GM23338 (cell line): ENCODE measurements around the gene RIPOR3.
A peak's percentile ranks its signal among the peaks of the same experiment; 100 is the strongest.
"Not testable (repeated sequence)": the region's sequence is repeated elsewhere in the genome, so short reads cannot be mapped to it uniquely, and the experiment has no call there.

Experiments
- CREB1 ChIP-seq: fragments of 250-450 bp; sonication (Bioruptor Pico); IDR thresholded peaks from 2 replicates; pipeline ENCODE4 v1.5.0; 2020; ENCODE audit warnings: low read depth, mild to moderate bottlenecking, moderate library complexity
- EZH2 ChIP-seq: fragments of 200-600 bp; sonication (generic); IDR thresholded peaks from one replicate; pipeline ENCODE4 v1.8.0; 2017; ENCODE audit warnings: antibody characterized with exemption, mild to moderate bottlenecking, low read depth; ENCODE audit not compliant: unreplicated experiment
- EZH2phosphoT487 ChIP-seq: fragments of 200-600 bp; sonication (generic); IDR thresholded peaks from one replicate; pipeline ENCODE4 v1.8.1; 2018; ENCODE audit warnings: antibody characterized with exemption; ENCODE audit not compliant: unreplicated experiment
- JUNB ChIP-seq: IDR thresholded peaks from one replicate; pipeline ENCODE4 v1.6.1; 2016; ENCODE audit warnings: antibody characterized with exemption; ENCODE audit not compliant: unreplicated experiment
- NANOG ChIP-seq: IDR thresholded peaks from 2 replicates; pipeline ENCODE4 v1.6.1; 2016; ENCODE audit warnings: antibody characterized with exemption, borderline replicate concordance
- POLR2AphosphoS5 ChIP-seq: IDR thresholded peaks from 2 replicates; pipeline ENCODE4 v1.6.1; 2016; ENCODE audit warnings: antibody characterized with exemption, low read depth
- ZNF114 ChIP-seq: fragments of 250-450 bp; sonication (Bioruptor Pico); IDR thresholded peaks from 2 replicates; pipeline ENCODE4 v1.5.0; 2020; ENCODE audit warnings: mild to moderate bottlenecking, moderate library complexity
- TF ChIP-seq, protein P1 (sequence below), 2 experiments: fragments of 200-600 bp in 1 of 2; sonication (generic) in 1 of 2; conservative IDR thresholded peaks; 2 replicates each; pipeline versions ENCODE4 v1.5.1 to v1.6.1; 2016 to 2017; ENCODE audit warnings: antibody characterized with exemption in 2 of 2, low read depth in 2 of 2, mild to moderate bottlenecking in 2 of 2, moderate library complexity in 1 of 2
- TF ChIP-seq, protein P2 (sequence below): IDR thresholded peaks from one replicate; pipeline ENCODE4 v1.6.1; 2018; ENCODE audit warnings: antibody characterized with exemption; ENCODE audit not compliant: unreplicated experiment
- TF ChIP-seq, protein P3 (sequence below): IDR thresholded peaks from 2 replicates; pipeline ENCODE4 v1.6.1; 2016; ENCODE audit warnings: antibody characterized with exemption
- TF ChIP-seq, protein P4 (sequence below): fragments of 250-450 bp; sonication (Bioruptor Pico); IDR thresholded peaks from 2 replicates; pipeline ENCODE4 v1.5.0; 2020; ENCODE audit warnings: mild to moderate bottlenecking, moderate library complexity

DNA sequence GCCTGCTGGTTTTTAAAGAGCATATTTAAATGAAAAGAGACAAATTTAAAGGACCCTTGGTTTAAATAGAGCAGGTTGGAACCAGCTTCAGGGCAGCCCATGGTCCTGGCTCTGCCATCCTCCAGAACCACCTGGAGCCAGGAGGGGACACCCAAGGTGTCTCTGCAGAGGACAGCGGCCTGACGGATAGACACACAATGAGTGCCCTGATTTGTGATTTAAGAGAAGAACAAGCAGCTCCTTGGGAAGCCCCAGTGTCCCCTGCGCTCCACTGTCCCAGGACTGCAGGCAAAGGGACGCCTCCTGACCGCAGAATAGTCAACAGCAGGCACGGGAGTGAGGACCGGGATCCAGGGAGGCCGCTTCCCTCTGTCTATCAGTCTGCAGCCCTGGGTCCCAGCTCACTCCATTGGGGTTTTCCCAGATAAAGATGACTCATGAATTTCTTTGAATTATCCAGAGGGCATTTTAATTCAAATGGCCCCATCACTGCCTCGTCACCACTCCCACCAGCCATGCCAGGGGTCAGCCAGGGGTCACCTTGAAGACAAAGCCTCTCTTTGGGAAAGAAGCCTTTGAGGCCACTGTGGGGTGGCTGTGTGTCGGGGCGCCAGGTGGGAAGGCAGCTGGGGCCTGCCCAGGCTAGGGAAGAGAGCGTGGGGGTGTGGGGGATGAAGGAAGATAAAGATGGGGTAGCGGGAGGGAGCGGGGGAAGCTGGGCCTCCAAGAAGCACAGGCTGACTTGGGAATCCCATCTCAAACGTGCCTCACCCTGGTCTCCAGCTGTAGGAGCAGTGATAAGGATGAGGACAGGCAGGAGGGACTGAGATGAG lies 53.1 kb downstream of the RIPOR3 start:
- TF ChIP-seq, protein P1, sequence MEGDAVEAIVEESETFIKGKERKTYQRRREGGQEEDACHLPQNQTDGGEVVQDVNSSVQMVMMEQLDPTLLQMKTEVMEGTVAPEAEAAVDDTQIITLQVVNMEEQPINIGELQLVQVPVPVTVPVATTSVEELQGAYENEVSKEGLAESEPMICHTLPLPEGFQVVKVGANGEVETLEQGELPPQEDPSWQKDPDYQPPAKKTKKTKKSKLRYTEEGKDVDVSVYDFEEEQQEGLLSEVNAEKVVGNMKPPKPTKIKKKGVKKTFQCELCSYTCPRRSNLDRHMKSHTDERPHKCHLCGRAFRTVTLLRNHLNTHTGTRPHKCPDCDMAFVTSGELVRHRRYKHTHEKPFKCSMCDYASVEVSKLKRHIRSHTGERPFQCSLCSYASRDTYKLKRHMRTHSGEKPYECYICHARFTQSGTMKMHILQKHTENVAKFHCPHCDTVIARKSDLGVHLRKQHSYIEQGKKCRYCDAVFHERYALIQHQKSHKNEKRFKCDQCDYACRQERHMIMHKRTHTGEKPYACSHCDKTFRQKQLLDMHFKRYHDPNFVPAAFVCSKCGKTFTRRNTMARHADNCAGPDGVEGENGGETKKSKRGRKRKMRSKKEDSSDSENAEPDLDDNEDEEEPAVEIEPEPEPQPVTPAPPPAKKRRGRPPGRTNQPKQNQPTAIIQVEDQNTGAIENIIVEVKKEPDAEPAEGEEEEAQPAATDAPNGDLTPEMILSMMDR (conservative IDR thresholded peaks at IDR 0.05; ENCODE audit: low read depth in 2 of 2), result not testable (repeated sequence)
- TF ChIP-seq POLR2AphosphoS5; EZH2; EZH2phosphoT487; NANOG; JUNB; ZNF114 (CRISPR knock-in tag): not testable (repeated sequence)
- TF ChIP-seq, protein P2, sequence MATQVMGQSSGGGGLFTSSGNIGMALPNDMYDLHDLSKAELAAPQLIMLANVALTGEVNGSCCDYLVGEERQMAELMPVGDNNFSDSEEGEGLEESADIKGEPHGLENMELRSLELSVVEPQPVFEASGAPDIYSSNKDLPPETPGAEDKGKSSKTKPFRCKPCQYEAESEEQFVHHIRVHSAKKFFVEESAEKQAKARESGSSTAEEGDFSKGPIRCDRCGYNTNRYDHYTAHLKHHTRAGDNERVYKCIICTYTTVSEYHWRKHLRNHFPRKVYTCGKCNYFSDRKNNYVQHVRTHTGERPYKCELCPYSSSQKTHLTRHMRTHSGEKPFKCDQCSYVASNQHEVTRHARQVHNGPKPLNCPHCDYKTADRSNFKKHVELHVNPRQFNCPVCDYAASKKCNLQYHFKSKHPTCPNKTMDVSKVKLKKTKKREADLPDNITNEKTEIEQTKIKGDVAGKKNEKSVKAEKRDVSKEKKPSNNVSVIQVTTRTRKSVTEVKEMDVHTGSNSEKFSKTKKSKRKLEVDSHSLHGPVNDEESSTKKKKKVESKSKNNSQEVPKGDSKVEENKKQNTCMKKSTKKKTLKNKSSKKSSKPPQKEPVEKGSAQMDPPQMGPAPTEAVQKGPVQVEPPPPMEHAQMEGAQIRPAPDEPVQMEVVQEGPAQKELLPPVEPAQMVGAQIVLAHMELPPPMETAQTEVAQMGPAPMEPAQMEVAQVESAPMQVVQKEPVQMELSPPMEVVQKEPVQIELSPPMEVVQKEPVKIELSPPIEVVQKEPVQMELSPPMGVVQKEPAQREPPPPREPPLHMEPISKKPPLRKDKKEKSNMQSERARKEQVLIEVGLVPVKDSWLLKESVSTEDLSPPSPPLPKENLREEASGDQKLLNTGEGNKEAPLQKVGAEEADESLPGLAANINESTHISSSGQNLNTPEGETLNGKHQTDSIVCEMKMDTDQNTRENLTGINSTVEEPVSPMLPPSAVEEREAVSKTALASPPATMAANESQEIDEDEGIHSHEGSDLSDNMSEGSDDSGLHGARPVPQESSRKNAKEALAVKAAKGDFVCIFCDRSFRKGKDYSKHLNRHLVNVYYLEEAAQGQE, result not testable (repeated sequence)
- TF ChIP-seq CREB1 (CRISPR knock-in tag), result peak; percentile 41
- TF ChIP-seq, protein P3, sequence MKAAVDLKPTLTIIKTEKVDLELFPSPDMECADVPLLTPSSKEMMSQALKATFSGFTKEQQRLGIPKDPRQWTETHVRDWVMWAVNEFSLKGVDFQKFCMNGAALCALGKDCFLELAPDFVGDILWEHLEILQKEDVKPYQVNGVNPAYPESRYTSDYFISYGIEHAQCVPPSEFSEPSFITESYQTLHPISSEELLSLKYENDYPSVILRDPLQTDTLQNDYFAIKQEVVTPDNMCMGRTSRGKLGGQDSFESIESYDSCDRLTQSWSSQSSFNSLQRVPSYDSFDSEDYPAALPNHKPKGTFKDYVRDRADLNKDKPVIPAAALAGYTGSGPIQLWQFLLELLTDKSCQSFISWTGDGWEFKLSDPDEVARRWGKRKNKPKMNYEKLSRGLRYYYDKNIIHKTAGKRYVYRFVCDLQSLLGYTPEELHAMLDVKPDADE, result not testable (repeated sequence)
- TF ChIP-seq, protein P4, sequence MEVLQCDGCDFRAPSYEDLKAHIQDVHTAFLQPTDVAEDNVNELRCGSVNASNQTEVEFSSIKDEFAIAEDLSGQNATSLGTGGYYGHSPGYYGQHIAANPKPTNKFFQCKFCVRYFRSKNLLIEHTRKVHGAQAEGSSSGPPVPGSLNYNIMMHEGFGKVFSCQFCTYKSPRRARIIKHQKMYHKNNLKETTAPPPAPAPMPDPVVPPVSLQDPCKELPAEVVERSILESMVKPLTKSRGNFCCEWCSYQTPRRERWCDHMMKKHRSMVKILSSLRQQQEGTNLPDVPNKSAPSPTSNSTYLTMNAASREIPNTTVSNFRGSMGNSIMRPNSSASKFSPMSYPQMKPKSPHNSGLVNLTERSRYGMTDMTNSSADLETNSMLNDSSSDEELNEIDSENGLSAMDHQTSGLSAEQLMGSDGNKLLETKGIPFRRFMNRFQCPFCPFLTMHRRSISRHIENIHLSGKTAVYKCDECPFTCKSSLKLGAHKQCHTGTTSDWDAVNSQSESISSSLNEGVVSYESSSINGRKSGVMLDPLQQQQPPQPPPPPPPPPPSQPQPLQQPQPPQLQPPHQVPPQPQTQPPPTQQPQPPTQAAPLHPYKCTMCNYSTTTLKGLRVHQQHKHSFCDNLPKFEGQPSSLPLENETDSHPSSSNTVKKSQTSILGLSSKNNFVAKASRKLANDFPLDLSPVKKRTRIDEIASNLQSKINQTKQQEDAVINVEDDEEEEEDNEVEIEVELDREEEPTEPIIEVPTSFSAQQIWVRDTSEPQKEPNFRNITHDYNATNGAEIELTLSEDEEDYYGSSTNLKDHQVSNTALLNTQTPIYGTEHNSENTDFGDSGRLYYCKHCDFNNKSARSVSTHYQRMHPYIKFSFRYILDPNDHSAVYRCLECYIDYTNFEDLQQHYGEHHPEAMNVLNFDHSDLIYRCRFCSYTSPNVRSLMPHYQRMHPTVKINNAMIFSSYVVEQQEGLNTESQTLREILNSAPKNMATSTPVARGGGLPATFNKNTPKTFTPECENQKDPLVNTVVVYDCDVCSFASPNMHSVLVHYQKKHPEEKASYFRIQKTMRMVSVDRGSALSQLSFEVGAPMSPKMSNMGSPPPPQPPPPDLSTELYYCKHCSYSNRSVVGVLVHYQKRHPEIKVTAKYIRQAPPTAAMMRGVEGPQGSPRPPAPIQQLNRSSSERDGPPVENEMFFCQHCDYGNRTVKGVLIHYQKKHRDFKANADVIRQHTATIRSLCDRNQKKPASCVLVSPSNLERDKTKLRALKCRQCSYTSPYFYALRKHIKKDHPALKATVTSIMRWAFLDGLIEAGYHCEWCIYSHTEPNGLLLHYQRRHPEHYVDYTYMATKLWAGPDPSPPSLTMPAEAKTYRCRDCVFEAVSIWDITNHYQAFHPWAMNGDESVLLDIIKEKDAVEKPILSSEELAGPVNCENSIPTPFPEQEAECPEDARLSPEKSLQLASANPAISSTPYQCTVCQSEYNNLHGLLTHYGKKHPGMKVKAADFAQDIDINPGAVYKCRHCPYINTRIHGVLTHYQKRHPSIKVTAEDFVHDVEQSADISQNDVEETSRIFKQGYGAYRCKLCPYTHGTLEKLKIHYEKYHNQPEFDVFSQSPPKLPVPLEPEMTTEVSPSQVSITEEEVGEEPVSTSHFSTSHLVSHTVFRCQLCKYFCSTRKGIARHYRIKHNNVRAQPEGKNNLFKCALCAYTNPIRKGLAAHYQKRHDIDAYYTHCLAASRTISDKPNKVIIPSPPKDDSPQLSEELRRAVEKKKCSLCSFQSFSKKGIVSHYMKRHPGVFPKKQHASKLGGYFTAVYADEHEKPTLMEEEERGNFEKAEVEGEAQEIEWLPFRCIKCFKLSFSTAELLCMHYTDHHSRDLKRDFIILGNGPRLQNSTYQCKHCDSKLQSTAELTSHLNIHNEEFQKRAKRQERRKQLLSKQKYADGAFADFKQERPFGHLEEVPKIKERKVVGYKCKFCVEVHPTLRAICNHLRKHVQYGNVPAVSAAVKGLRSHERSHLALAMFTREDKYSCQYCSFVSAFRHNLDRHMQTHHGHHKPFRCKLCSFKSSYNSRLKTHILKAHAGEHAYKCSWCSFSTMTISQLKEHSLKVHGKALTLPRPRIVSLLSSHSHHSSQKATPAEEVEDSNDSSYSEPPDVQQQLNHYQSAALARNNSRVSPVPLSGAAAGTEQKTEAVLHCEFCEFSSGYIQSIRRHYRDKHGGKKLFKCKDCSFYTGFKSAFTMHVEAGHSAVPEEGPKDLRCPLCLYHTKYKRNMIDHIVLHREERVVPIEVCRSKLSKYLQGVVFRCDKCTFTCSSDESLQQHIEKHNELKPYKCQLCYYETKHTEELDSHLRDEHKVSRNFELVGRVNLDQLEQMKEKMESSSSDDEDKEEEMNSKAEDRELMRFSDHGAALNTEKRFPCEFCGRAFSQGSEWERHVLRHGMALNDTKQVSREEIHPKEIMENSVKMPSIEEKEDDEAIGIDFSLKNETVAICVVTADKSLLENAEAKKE, result not testable (repeated sequence)
